Pancreas (tissue), 10 donors: ENCODE data around the gene GRAMD1A. TPM values are rescaled to one million over a fixed set of nuclear protein-coding genes. Genes with fewer than 3 reads are reported as not detected.
A peak's percentile ranks its signal among the peaks of the same experiment; 100 is the strongest.
"Not testable (repeated sequence)": the region's sequence is repeated elsewhere in the genome, so short reads cannot be mapped to it uniquely, and the experiment has no call there.

Source experiments
- ATAC-seq, 4 donors: fragments of 200-7000 bp; cut with Tn5 transposase; one replicate each; pipeline versions ENCODE4 v1.8.0 to v1.9.1; 2020; ENCODE audit warnings: mild to moderate bottlenecking in 4 of 4, moderate library complexity in 4 of 4
- DNase-seq, 6 donors: peaks; one replicate each; pipeline ENCODE4 v3.0.0-alpha.2; 2020
- FAIRE-seq: peaks from 2 replicates; lab custom pipeline; 2012; peaks lifted over from hg19 to GRCh38; lab: Jason Lieb, UNC
- H3K27ac ChIP-seq, 4 donors: fragments of 200-600 bp; sonication (generic); 1 replicate in 3 of 4; 2 replicates in 1 of 4; pipeline versions ENCODE4 v1.5.0 to v1.8.0; 2020
- H3K27me3 ChIP-seq, 4 donors: fragments of 200-600 bp; one replicate each; pipeline ENCODE4 v1.8.0; 2021
- H3K36me3 ChIP-seq, 3 donors: fragments of 200-600 bp; sonication (generic) in 1 of 3; one replicate each; pipeline versions ENCODE4 v1.5.0 to v1.8.0; 2020 to 2021
- H3K4me1 ChIP-seq, 3 donors: fragments of 200-600 bp; one replicate each; pipeline ENCODE4 v1.8.0; 2021
- H3K4me3 ChIP-seq, 4 donors: fragments of 200-600 bp; sonication (generic) in 2 of 4; one replicate each; pipeline versions ENCODE4 v1.5.0 to v1.8.0; 2020 to 2021
- H3K9me3 ChIP-seq, 4 donors: fragments of 200-600 bp; one replicate each; pipeline ENCODE4 v1.8.0; 2021
- CTCF ChIP-seq, 4 donors: fragments of 200-600 bp; sonication (generic) in 3 of 4; IDR thresholded peaks; one replicate each; pipeline versions ENCODE4 v1.5.0 to v1.8.0; 2021; ENCODE audit warnings: antibody characterized with exemption in 4 of 4
- WGBS, 2 donors: extraction: QIAGEN DNeasy Blood & Tissue Kit; methylation state at CpG; one replicate each; pipeline ENCODE4 v1.1.7; 2013; 5-methylcytosine and 5-hydroxymethylcytosine counted together
- intact Hi-C, 3 donors: fragments of 100-400 bp; cut with DNase I; formaldehyde crosslinking; loops; one replicate each; pipeline versions ENCODE4 v1.11.1 to v1.14.2; 2022
- polyA plus RNA-seq, 2 donors: library from polyadenylated mRNA; stranded (reverse); fragments of 200-250 nt; gene quantifications; one replicate each; pipeline ENCODE4 v1.2.3, GENCODE V29; 2013
- total RNA-seq, 6 donors: library from RNA; stranded (reverse); fragmentation: NEBNext Ultra II Directional in 4 of 6; extraction: Animal tissue kit (Norgen Biotek cat#: 25700) in 4 of 6; gene quantifications; one replicate each; pipeline versions ENCODE4 v1.2.1 to v1.2.4, GENCODE V29; 2021 to 2023
- donor health status: healthy with polysubstance abuse.
- donor health status: DM: no; HTN: no; CAD: no; lungs with moderate emphysema.
- donor health status: DM: no; HTN: no; CAD: no.
- donor health status: control.
- donor health status: control.
- donor health status: Bipolar disorder and iron deficiency.
- donor health status: DM: yes; HTN: yes; CAD: no.
- donor health status: DM: no; HTN: no; CAD: no.
- donor health status: DM: no; HTN: no; CAD: no.
- donor health status: DM: yes; HTN: yes; CAD: no.

Gene GRAMD1A
- total and polyA plus RNA-seq, 8 donors = 47.3 to 137 (median 87.4) TPM

DNA sequence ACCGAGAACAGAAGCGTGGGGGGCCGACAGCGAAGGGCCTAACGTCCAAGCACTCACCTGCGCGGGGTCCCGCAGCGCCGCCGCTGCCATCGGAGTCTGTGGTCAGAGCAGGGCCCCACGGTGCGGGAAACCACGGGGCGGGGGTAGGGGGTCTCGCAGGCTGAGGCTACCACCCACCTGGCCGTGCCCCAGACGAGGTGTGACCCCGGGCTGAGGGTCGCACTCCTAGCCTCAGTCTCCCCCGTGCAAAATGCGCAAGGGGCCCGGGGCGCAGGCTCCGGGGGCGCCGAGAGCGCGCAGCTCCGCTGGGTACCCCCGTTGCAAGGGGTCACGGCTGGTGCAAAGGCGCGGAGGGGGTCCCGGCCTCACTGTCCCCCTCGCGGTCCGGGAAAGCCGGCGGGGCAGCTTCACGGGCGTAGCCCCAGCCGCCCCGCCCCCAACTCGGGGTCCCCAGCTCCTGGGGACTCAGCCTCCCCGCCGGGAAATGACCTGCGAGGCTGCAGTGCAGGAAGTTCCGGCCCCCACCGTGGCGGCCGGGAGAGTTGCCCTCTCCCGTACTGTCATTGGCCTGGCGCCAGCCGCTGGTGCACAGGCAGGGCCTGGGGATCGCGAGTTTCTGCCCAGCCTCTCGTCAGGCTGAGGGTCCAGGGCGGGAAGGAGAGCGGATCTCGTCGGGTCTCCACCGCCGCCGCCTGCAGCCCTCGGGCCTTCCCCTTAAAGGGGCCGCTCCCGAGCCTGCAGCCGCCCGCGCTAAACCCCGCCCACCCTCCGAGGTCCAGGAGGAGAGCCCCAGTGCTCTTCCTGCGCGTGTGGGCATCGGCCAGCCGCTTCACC, 36.3 kb upstream of the GRAMD1A start, which contains the start of gene ZNF792:
TSS of gene ZNF792 (minus strand) at position 657 of the 834 bp plus-strand sequence. CDS start at position 90, 567 bp downstream.
- TF ChIP-seq CTCF (IDR thresholded peaks at IDR 0.05) = no peak
- Histone ChIP-seq H3K4me3 (peak within 1 kb of the TSS; percentile 96 to 98 (median 97)), H3K36me3 (peaks cover 4 to 11% (median 9%) of the 10 kb centered on the region in 3 donors), H3K27me3 (no peaks in the 10 kb centered on the region), H3K27ac (peak within 1 kb of the TSS; percentile 10 to 56 (median 52)), H3K9me3 (no peaks in the 10 kb centered on the region), H3K4me1 (peaks cover 0 to 10% (median 5%) of the 10 kb centered on the region in 3 donors)
- 0% methylated on average over 58 to 78 of the region's 78 CpGs for WGBS, 2 donors
- ATAC-seq (peak; percentile 83 to 91 (median 90)), DNase-seq (peak; percentile 51 to 88 (median 72)), FAIRE-seq (no peak)
- intact Hi-C loops = loop anchor here in 1 of 3 donors (10.0 kb wide), 1 partner anchor 51 kb away; no protein-coding TSS in a partner anchor

- 46 to 49% methylated on average over 6 of the region's 6 CpGs for WGBS, 2 donors
- peak in 1 of 6 donors; percentile 1 for DNase-seq
- Histone ChIP-seq H3K27me3 (no peaks in the 10 kb centered on the region), H3K36me3 (peaks cover 0 to 3% (median under 1%) of the 10 kb centered on the region in 3 donors), H3K4me1 (peaks cover 0 to 10% (median 5%) of the 10 kb centered on the region in 3 donors), H3K9me3 (no peaks in the 10 kb centered on the region), H3K4me3 (peak overlapping the region in 1 of 4 donors; percentile 98), H3K27ac (no peak overlapping the region)
- no peak for FAIRE-seq
- intact Hi-C loops = loop anchor here in 1 of 3 donors (10.0 kb wide), 1 partner anchor 50 kb away; no protein-coding TSS in a partner anchor
- TF ChIP-seq CTCF (IDR thresholded peaks at IDR 0.05) = no peak
- no peak for ATAC-seq
These were observed 35.5 kb upstream of the GRAMD1A start for GRCh38 chr19:34964598-34964997.

DNA sequence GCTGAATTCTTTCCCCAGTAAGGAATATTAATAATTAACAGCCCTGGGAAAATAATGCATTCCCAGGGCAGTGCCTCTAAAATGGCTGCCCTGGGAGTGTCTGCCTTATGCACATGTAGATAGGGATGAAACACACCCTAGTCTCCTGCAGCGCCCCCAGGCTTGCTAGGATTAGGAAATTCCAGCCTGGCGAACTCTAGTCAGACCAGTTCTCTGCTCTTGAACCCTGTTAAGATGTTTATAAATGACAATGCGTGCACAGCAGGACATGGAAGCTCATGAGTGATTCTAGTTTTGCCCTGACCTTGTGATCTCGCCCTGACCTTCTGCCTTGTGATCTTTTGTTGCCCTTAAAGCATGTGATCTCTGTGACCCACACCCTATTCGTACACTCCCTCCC, 34.6 kb upstream of the GRAMD1A start:
- H3K4me3 ChIP-seq, H3K4me1 ChIP-seq, H3K27ac ChIP-seq, FAIRE-seq, DNase-seq, ATAC-seq, H3K36me3 ChIP-seq, H3K9me3 ChIP-seq, H3K27me3 ChIP-seq: not testable (repeated sequence)
- intact Hi-C loops = loop anchor here in 1 of 3 donors (10.0 kb wide), 1 partner anchor 49 kb away; no protein-coding TSS in a partner anchor
- 70 to 77% methylated on average over 5 of the region's 5 CpGs for WGBS, 2 donors

- DNase-seq = peak in 1 of 6 donors; percentile 0
- no peak for TF ChIP-seq CTCF (IDR thresholded peaks at IDR 0.05)
- no peak for FAIRE-seq
- H3K4me3 ChIP-seq = no peak overlapping the region
- no peak overlapping the region for H3K27ac ChIP-seq
- WGBS, 2 donors = 71 to 78% methylated on average over 6 of the region's 6 CpGs
- intact Hi-C loops = loop anchor here in 1 of 3 donors (10.0 kb wide), 1 partner anchor 47 kb away; no protein-coding TSS in a partner anchor
- peaks cover 0 to 4% (median 0%) of the 10 kb centered on the region in 3 donors for H3K4me1 ChIP-seq
- no peak for ATAC-seq
- no peaks in the 10 kb centered on the region for H3K27me3 ChIP-seq
- H3K36me3 ChIP-seq = no peaks in the 10 kb centered on the region
- no peaks in the 10 kb centered on the region for H3K9me3 ChIP-seq
These were observed 32.6 kb upstream of the GRAMD1A start for GRCh38 chr19:34967551-34967950.

DNA sequence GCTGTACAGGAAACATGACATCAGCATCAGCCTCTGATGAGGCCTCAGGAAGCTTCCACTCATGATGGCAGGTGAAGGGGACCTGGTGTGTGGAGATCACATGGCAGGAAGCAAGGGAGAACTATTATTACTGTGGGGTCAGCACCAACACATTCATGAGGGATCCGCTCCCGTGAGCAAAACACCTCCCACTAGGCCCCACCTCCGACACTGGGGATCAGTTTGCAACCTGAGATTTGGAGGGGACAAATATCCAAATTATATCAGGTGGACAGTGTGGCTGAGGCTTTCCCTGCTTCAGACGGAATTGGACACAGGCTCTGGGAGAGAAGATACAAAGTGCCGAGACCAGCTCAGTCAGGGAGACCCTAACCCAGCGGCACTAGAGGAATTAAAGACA, 30.4 kb upstream of the GRAMD1A start:
- no peaks in the 10 kb centered on the region for H3K36me3 ChIP-seq
- H3K9me3 ChIP-seq = no peaks in the 10 kb centered on the region
- intact Hi-C loops = loop anchor here (2.0 to 10.0 kb wide), 3 partner anchors 43 to 45 kb away; no protein-coding TSS in a partner anchor
- no peak overlapping the region for H3K27ac ChIP-seq
- no peaks in the 10 kb centered on the region for H3K27me3 ChIP-seq
- H3K4me1 ChIP-seq = peaks cover 0 to 7% (median 0%) of the 10 kb centered on the region in 3 donors
- 89 to 96% methylated on average over 6 of the region's 6 CpGs for WGBS, 2 donors
- DNase-seq = no peak
- no peak for FAIRE-seq
- TF ChIP-seq CTCF (IDR thresholded peaks at IDR 0.05) = no peak
- ATAC-seq = no peak
- H3K4me3 ChIP-seq = no peak overlapping the region

DNA sequence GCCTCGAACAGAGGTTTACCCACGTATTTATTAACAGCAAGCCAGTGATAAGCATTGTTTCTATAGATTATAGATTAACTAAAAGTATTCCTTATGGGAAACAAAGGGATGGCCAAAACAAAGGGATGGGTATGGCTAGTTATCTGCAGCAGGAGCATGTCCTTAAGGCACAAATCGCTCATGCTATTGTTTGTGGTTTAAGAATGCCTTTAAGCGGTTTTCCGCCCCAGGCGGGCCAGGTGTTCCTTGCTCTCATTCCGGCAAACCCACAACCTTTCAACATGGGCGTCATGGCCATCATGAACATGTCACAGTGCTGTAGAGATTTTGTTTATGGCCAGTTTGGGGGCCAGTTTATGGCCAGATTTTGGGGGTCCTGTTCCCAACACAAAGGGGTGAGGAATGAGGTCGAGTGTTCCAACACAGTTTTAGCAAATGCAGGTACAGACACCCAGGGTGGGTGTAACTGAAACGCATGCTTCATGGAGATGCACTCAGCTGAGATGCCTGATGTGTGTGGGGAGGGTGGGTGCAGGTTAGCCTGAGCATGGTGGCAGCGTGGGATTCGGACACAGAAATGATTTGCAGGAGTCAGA, 29.8 kb upstream of the GRAMD1A start:
- whole genome bisulfite sequencing, 2 donors = 81% methylated on average over 12 of the region's 12 CpGs
- not testable (repeated sequence) for H3K4me3 ChIP-seq, H3K4me1 ChIP-seq, ATAC-seq, H3K27me3 ChIP-seq, H3K36me3 ChIP-seq, FAIRE-seq, H3K9me3 ChIP-seq, H3K27ac ChIP-seq
- intact Hi-C loops = loop anchor here in 2 of 3 donors (2.0 to 5.0 kb wide), 2 partner anchors 42 to 45 kb away; no protein-coding TSS in a partner anchor
- peak in 1 of 6 donors; percentile 5 for DNase-seq
